Heart left ventricle (tissue), 16 donors: ENCODE data around the gene FAM163A. TPM values are rescaled to one million over a fixed set of nuclear protein-coding genes. Genes with fewer than 3 reads are reported as not detected.

Experiments used
- ATAC-seq, 4 donors: fragments of 200-7000 bp; cut with Tn5 transposase; one replicate each; pipeline ENCODE4 v1.9.1; 2020 to 2022; ENCODE audit warnings: moderate library complexity in 4 of 4, mild to moderate bottlenecking in 3 of 4, moderate number of reproducible peaks in 1 of 4
- DNase-seq, 5 donors: peaks; one replicate each; pipeline ENCODE4 v3.0.0-alpha.2; 2020
- H3K27ac ChIP-seq, 12 donors: fragments of 200-600 bp; sonication (generic) in 4 of 12; one replicate each; pipeline versions ENCODE4 v1.5.0 to v1.8.0; 2016 to 2022; ENCODE audit warnings: mild to moderate bottlenecking in 2 of 12
- H3K27me3 ChIP-seq, 9 donors: fragments of 200-600 bp; sonication (generic) in 2 of 9; one replicate each; pipeline versions ENCODE4 v1.5.1 to v1.8.0; 2016 to 2022; ENCODE audit warnings: mild to moderate bottlenecking in 3 of 9
- H3K36me3 ChIP-seq, 9 donors: fragments of 200-600 bp; sonication (generic) in 2 of 9; one replicate each; pipeline versions ENCODE4 v1.5.0 to v1.8.0; 2018 to 2022; ENCODE audit warnings: mild to moderate bottlenecking in 2 of 9
- H3K4me1 ChIP-seq, 12 donors: fragments of 200-600 bp; sonication (generic) in 4 of 12; one replicate each; pipeline versions ENCODE4 v1.5.0 to v1.8.0; 2016 to 2022; ENCODE audit warnings: mild to moderate bottlenecking in 3 of 12
- H3K4me3 ChIP-seq, 12 donors: fragments of 200-600 bp; sonication (generic) in 4 of 12; one replicate each; pipeline versions ENCODE4 v1.5.0 to v1.8.0; 2017 to 2022; ENCODE audit warnings: mild to moderate bottlenecking in 9 of 12, moderate library complexity in 4 of 12
- H3K9me3 ChIP-seq, 12 donors: fragments of 200-600 bp; sonication (generic) in 4 of 12; one replicate each; pipeline versions ENCODE4 v1.5.0 to v1.8.0; 2016 to 2022; ENCODE audit warnings: mild to moderate bottlenecking in 1 of 12
- CTCF ChIP-seq, 12 donors: fragments of 200-600 bp; sonication (generic) in 4 of 12; IDR thresholded peaks; one replicate each; pipeline versions ENCODE4 v1.5.0 to v1.8.0; 2018 to 2022; ENCODE audit warnings: antibody characterized with exemption in 12 of 12, mild to moderate bottlenecking in 5 of 12
- POLR2A ChIP-seq, 2 donors: fragments of 450-650 bp; IDR thresholded peaks; one replicate each; pipeline ENCODE4 v1.6.1; 2017; ENCODE audit warnings: antibody characterized with exemption in 2 of 2, mild to moderate bottlenecking in 2 of 2, moderate library complexity in 2 of 2
- WGBS, 4 donors: extraction: QIAGEN DNeasy Blood & Tissue Kit in 2 of 4; methylation state at CpG; one replicate each; pipeline versions ENCODE4 v1.1.5 to v1.1.7; 2013 to 2018; 5-methylcytosine and 5-hydroxymethylcytosine counted together
- intact Hi-C, 10 donors: fragments of 100-400 bp; cut with DNase I; formaldehyde crosslinking; loops; one replicate each; pipeline versions ENCODE4 v1.11.1 to v1.14.2; 2022
- polyA plus RNA-seq, 2 donors: library from polyadenylated mRNA; stranded (reverse); fragments of 200-250 nt; gene quantifications; one replicate each; pipeline ENCODE4 v1.2.3, GENCODE V29; 2013
- total RNA-seq, 9 donors: library from RNA; depleted of rRNA in 2 of 9; stranded (reverse); fragments of >200 nt in 2 of 9; fragmentation: NEBNext Ultra II Directional in 3 of 9; extraction: Animal tissue kit (Norgen Biotek cat#: 25700) in 3 of 9; gene quantifications; one replicate each; pipeline versions ENCODE4 v1.1.0 to v1.2.4, GENCODE V29; 2016 to 2023
- donor health status: ischemic (EF 13 %, LVEDD 7.1; RV severe dilation, severe dysfunction).
- donor health status: healthy with polysubstance abuse.
- donor health status: DM: no; HTN: yes; CAD: no.
- donor health status: DM: no; HTN: no; CAD: no.
- donor health status: ischemic (EF 25% LVEDD 6.9; RV normal size, moderate dysfunction).
- donor health status: ischemic (EF 25% LVEDD 5.7; RV mildly dilated, moderate dysfunction).
- donor health status: healthy.
- donor health status: DM: yes; HTN: yes; CAD: no.
- donor health status: ischemic (EF 35%, LVEDD 5.7; RV mildly dilated, moderate dysfunction).
- donor health status: nonischemic (EF 11% LVEDD 7.7; RV severe dilation, severe dysfunction).
- donor health status: DM: yes; HTN: yes; CAD: no.
- donor health status: PGD.
- donor health status: ischemic (EF 29% LVEDD 5.4; RV normal size, mild dysfunction).
- donor health status: nonischemic (EF 23%, LVEDD 6.1; RV moderate dilation, normal function).

The FAM163A gene
- total and polyA plus RNA-seq, 11 donors, result 0.04 to 0.28 (median 0.16) TPM; not detected in 1

DNA sequence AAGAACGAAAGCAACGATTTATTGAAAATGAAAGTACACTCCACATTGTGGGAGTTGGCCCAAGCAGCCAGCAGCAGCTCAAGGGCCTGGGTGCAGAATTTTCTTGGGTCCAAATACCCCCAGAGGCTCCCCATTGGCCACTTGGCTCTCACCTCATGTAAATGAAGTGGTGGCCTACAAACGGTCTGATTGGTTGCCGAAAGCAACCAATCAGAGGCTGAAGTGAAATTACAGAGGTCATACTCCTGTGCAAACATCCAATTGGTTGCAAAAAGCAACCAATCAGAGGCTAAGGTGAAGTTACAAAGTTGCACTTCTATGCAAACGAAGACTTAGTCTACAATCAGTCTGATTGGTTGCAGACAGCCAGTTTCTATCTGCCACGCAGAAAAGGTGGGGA, 31.9 kb downstream of the FAM163A start:
- intact Hi-C loops, result no loop called here
- TF ChIP-seq POLR2A (IDR thresholded peaks at IDR 0.05) (no peak), CTCF (IDR thresholded peaks at IDR 0.05) (no peak)

GRCh38 chr1:179776831-179777230, 33.7 kb downstream of the FAM163A start:
- DNase-seq (no peak), ATAC-seq (no peak)
- Histone ChIP-seq H3K27ac (no peak overlapping the region), H3K9me3 (peaks cover 0 to 9% (median 0%) of the 10 kb centered on the region in 12 donors), H3K36me3 (no peaks in the 10 kb centered on the region), H3K27me3 (no peaks in the 10 kb centered on the region), H3K4me3 (no peak overlapping the region), H3K4me1 (peaks cover 0 to 12% (median 7%) of the 10 kb centered on the region in 12 donors)
- intact Hi-C loops, result no loop called here
- 92 to 99% (median 95%) methylated on average over 2 of the region's 2 CpGs for WGBS, 4 donors
- no peak for TF ChIP-seq POLR2A (IDR thresholded peaks at IDR 0.05)
- TF ChIP-seq CTCF (IDR thresholded peaks at IDR 0.05), result no peak

More for the DNA sequence above, 31.9 kb downstream of the FAM163A start:
- 88 to 93% (median 91%) methylated on average over 6 of the region's 6 CpGs for WGBS, 4 donors
- Histone ChIP-seq H3K36me3 (no peaks in the 10 kb centered on the region), H3K4me3 (no peak overlapping the region), H3K27me3 (no peaks in the 10 kb centered on the region), H3K27ac (no peak overlapping the region), H3K9me3 (peaks cover 0 to 9% (median 0%) of the 10 kb centered on the region in 12 donors), H3K4me1 (peaks cover 0 to 7% (median 5%) of the 10 kb centered on the region in 12 donors)
- DNase-seq, result no peak
- ATAC-seq, result no peak

GRCh38 chr1:179777731-179778130, 34.6 kb downstream of the FAM163A start:
- intact Hi-C loops, result no loop called here
- ATAC-seq (no peak), DNase-seq (no peak)
- 81 to 93% (median 87%) methylated on average over 3 of the region's 3 CpGs for WGBS, 4 donors
- Histone ChIP-seq H3K4me3 (no peak overlapping the region), H3K27me3 (no peaks in the 10 kb centered on the region), H3K4me1 (peaks cover 0 to 12% (median 7%) of the 10 kb centered on the region in 12 donors), H3K27ac (no peak overlapping the region), H3K9me3 (peaks cover 0 to 5% (median 0%) of the 10 kb centered on the region in 12 donors), H3K36me3 (no peaks in the 10 kb centered on the region)
- no peak for TF ChIP-seq CTCF (IDR thresholded peaks at IDR 0.05)
- no peak for TF ChIP-seq POLR2A (IDR thresholded peaks at IDR 0.05)

DNA sequence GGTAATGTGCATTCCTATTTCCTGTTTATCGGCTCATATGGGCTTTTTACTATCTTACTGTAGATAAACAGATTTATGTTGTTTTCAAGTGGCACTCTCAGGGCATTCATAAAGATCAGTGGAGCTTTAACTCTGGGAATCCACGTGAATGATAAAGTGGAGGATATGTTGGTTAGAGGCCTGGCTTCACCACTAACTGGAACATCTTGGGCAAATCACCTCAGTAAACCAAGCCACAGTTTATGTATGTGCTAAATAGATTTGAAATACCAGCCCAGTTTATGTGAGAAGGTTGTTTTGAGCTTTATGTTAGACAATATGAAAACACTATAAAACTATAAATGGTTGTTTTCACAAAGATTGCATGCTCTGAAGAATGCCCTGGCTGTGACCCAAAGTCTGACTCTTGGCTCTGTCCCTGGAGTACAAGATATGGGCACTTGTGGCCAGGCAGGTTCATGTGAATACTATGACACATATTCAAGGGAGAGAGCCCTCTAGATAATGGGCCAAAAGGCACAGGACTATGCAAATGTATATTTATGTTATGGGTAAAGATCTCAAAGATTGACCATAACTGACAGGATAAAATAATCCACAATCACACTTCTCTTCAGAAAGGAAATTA, 36.7 kb downstream of the FAM163A start:
- ATAC-seq (peak; percentile 51 to 57 (median 55)), DNase-seq (no peak)
- Histone ChIP-seq H3K36me3 (no peaks in the 10 kb centered on the region), H3K4me3 (no peak overlapping the region), H3K27me3 (no peaks in the 10 kb centered on the region), H3K27ac (peak overlapping the region in 1 of 12 donors; percentile 6), H3K9me3 (no peaks in the 10 kb centered on the region), H3K4me1 (peaks cover 0 to 12% (median 7%) of the 10 kb centered on the region in 12 donors)
- intact Hi-C loops, result no loop called here
- TF ChIP-seq POLR2A (IDR thresholded peaks at IDR 0.05) (no peak), CTCF (IDR thresholded peaks at IDR 0.05) (no peak)
- 42 to 63% (median 50%) methylated on average over 2 of the region's 2 CpGs for WGBS, 4 donors
